ENCODE results near the gene MGLL. TPM values are rescaled to one million over a fixed set of nuclear protein-coding genes. Genes with fewer than 3 reads are reported as not detected.
A peak's percentile ranks its signal among the peaks of the same experiment; 100 is the strongest.

Gene MGLL
- total RNA-seq, 1 donor from 2014 or later, result 132 TPM

DNA sequence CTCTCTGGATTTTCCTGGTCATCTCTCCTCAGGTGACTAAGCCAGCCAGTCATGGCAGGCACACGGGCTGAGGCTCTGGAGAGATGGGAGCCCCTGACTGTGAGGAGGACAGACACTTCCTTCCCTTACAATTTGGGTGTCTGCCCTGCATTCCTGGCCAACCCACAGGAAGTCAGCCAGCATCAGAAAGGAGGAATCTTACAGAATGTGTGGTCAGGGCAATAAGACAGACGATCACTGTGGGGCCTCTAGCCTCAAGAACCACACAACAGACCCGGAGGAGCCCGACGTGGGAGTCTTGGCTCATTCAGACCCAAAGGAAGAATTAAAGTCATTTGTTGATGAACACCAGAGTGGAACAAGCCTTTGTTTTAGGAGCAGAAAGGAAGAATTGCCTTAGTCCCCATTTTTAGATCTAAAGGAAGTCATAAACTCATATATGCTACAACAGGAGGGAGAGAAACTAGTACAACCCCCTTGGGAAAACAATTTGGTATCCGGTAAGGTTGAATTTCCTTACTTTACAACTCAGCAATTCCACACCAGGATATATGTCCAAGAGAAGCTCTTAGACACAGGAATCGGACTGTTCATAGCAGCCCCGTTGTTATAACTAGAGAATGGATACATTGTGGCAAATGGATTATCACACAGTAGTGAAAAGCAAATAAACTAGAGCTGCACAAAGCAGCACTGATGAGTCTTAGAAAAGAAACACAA, 87.4 kb downstream of the MGLL start:
- Histone ChIP-seq H3K9me3 (no peaks in the 10 kb centered on the region), H3K27ac (peak overlapping the region; percentile 64), H3K36me3 (no peaks in the 10 kb centered on the region), H3K27me3 (ENCODE audit: low read depth) (no peaks in the 10 kb centered on the region), H3K4me3 (no peak overlapping the region), H3K4me1 (peaks cover 61% of the 10 kb centered on the region)
- DNase-seq, result no peak
- intact Hi-C loops (cut with DNase I), result no loop called here
- ATAC-seq, result peak; percentile 40 to 52
- TF ChIP-seq, protein P1, sequence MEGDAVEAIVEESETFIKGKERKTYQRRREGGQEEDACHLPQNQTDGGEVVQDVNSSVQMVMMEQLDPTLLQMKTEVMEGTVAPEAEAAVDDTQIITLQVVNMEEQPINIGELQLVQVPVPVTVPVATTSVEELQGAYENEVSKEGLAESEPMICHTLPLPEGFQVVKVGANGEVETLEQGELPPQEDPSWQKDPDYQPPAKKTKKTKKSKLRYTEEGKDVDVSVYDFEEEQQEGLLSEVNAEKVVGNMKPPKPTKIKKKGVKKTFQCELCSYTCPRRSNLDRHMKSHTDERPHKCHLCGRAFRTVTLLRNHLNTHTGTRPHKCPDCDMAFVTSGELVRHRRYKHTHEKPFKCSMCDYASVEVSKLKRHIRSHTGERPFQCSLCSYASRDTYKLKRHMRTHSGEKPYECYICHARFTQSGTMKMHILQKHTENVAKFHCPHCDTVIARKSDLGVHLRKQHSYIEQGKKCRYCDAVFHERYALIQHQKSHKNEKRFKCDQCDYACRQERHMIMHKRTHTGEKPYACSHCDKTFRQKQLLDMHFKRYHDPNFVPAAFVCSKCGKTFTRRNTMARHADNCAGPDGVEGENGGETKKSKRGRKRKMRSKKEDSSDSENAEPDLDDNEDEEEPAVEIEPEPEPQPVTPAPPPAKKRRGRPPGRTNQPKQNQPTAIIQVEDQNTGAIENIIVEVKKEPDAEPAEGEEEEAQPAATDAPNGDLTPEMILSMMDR (IDR thresholded peaks at IDR 0.05), result no peak

DNA sequence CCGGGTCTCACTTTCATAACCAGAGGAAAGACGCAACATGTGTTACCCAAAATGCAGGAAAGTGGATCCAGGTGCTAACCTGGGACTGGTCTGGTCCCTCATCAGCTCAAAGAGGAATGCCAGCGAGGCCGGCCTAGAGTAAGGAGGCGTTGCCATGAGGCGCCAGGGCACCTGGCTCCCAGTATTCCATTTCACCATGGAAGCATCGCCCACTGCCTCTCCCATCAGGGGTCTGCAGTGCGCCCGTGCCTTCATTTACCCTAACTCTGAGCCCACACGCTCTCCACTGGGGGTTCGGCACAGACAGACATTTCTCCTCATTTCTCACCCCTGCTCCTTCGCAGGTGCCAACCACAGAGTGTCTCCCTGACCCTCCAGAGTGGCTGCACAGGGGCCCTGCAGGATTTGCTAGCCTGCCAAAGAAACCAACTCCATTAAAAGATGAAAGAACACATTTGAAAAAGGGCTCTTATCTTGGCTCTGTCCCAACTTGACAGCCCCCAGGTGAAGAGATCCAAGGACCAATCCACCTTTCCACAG, 88.1 kb downstream of the MGLL start:
- H3K9me3 ChIP-seq, result no peaks in the 10 kb centered on the region
- H3K27me3 ChIP-seq (ENCODE audit: low read depth), result no peaks in the 10 kb centered on the region
- peaks cover 66% of the 10 kb centered on the region for H3K4me1 ChIP-seq
- intact Hi-C loops (cut with DNase I), result no loop called here
- H3K4me3 ChIP-seq, result no peak overlapping the region
- peak overlapping the region; percentile 64 for H3K27ac ChIP-seq
- H3K36me3 ChIP-seq, result no peaks in the 10 kb centered on the region
- TF ChIP-seq, protein P1 (IDR thresholded peaks at IDR 0.05), result no peak
- DNase-seq, result no peak
- ATAC-seq, result no peak

DNA sequence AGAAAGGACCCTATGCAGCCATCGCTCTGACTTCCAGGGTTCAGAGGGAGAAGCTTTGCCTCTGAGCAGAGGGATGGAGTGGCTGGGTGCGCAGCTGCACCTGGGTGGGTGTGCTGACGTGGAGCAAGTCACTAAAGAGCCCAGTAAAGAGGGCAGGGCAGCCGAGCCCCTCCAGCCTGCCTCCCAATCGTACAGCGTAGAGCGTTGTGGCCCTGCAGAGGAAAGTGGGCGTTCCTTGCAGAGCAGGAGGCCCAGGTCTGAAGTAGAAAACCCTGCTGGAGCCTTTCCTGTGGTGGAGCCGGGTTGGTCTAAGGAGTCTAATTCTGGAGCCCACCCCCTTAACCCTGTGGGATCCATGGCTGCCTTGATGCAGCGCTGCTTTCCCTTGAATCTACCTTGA, 88.5 kb downstream of the MGLL start:
- H3K9me3 ChIP-seq, result no peaks in the 10 kb centered on the region
- intact Hi-C loops (cut with DNase I), result no loop called here
- no peaks in the 10 kb centered on the region for H3K36me3 ChIP-seq
- no peaks in the 10 kb centered on the region for H3K27me3 ChIP-seq (ENCODE audit: low read depth)
- peaks cover 63% of the 10 kb centered on the region for H3K4me1 ChIP-seq
- H3K4me3 ChIP-seq, result no peak overlapping the region
- no peak for DNase-seq
- no peak overlapping the region for H3K27ac ChIP-seq
- TF ChIP-seq, protein P1 (IDR thresholded peaks at IDR 0.05), result no peak
- no peak for ATAC-seq

DNA sequence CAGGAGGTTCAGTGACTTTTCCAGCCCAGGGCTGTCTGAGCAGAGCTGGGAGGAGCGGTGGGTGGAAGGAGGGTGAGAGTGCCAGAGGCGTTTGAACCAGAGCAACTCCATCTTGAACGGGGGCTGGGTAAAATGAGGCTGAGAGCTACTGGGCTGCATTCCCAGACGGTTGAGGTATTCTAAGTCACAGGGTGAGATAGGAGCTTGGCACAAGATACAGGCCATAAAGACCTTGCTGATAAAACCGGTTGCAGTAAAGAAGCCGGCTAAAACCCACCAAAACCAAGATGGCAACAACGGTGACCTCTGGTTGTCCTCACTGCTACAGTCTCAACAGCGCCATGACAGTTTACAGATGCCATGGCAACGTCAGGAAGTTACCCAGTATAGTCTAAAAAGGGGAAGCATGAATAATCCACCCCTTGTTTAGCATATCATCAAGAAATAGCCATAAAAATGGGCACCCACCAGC, 89.4 kb downstream of the MGLL start:
- ATAC-seq (no peak), DNase-seq (no peak)
- Histone ChIP-seq H3K27me3 (ENCODE audit: low read depth) (no peaks in the 10 kb centered on the region), H3K27ac (no peak overlapping the region), H3K36me3 (no peaks in the 10 kb centered on the region), H3K4me3 (no peak overlapping the region), H3K9me3 (no peaks in the 10 kb centered on the region), H3K4me1 (peaks cover 57% of the 10 kb centered on the region)
- TF ChIP-seq, protein P1 (IDR thresholded peaks at IDR 0.05), result no peak
- intact Hi-C loops (cut with DNase I), result no loop called here

DNA sequence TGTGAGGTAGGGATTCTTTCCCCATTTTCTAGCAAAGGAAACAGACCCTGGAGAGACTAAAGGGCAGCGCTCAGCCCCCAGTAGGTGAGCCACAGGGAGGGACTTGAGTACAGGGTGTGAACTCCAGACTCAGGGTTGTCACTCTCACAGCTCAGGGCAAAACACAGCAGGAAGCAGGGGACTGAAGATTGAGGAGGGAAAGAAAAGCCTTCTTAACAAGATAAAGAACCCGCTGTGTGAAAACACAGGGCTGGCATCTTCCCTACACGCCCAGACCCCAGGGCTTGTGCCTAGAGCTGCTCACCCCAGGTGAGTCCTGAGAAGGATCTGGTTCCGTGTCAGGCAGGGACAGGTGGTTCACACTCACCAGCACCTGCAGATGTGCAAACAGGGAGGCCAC, 90.0 kb downstream of the MGLL start:
- TF ChIP-seq, protein P1 (IDR thresholded peaks at IDR 0.05), result no peak
- intact Hi-C loops (cut with DNase I), result no loop called here
- no peaks in the 10 kb centered on the region for H3K27me3 ChIP-seq (ENCODE audit: low read depth)
- H3K9me3 ChIP-seq, result no peaks in the 10 kb centered on the region
- DNase-seq (no peak), ATAC-seq (no peak)
- H3K27ac ChIP-seq, result no peak overlapping the region
- H3K36me3 ChIP-seq, result no peaks in the 10 kb centered on the region
- H3K4me3 ChIP-seq, result no peak overlapping the region
- peaks cover 51% of the 10 kb centered on the region for H3K4me1 ChIP-seq
